ENCODE measurements around the gene AHCTF1.
"Not testable (repeated sequence)": the region's sequence is repeated elsewhere in the genome, so short reads cannot be mapped to it uniquely, and the experiment has no call there.

Gene AHCTF1

GRCh38 chr1:246878551-246878950, 53.2 kb downstream of the AHCTF1 start:
- H3K4me3 ChIP-seq (ENCODE audit: low read depth, low read length), result no peak overlapping the region
- DNase-seq (ENCODE audit: low read depth), result no peak
- TF ChIP-seq CTCF (IDR thresholded peaks at IDR 0.05; ENCODE audit: low read depth, low read length, missing control alignments), result no peak
- in situ Hi-C loops (cut with HindIII; ENCODE audit: low sequenced_read_pairs), result no loop called here

- no peak for DNase-seq (ENCODE audit: low read depth)
- no peak overlapping the region for H3K4me3 ChIP-seq (ENCODE audit: low read depth, low read length)
- in situ Hi-C loops (cut with HindIII; ENCODE audit: low sequenced_read_pairs), result no loop called here
- no peak for TF ChIP-seq CTCF (IDR thresholded peaks at IDR 0.05; ENCODE audit: low read depth, low read length, missing control alignments)
Measured at GRCh38 chr1:246876431-246876830, 55.3 kb downstream of the AHCTF1 start.

GRCh38 chr1:246875041-246876026, 56.4 kb downstream of the AHCTF1 start:
- no peak for DNase-seq (ENCODE audit: low read depth)
- H3K4me3 ChIP-seq (ENCODE audit: low read depth, low read length), result no peak overlapping the region
- no peak for TF ChIP-seq CTCF (IDR thresholded peaks at IDR 0.05; ENCODE audit: low read depth, low read length, missing control alignments)
- in situ Hi-C loops (cut with HindIII; ENCODE audit: low sequenced_read_pairs), result no loop called here

GRCh38 chr1:246865921-246866320, 65.8 kb downstream of the AHCTF1 start:
- no peak overlapping the region for H3K4me3 ChIP-seq (ENCODE audit: low read depth, low read length)
- no peak for DNase-seq (ENCODE audit: low read depth)
- TF ChIP-seq CTCF (IDR thresholded peaks at IDR 0.05; ENCODE audit: low read depth, low read length, missing control alignments), result no peak
- in situ Hi-C loops (cut with HindIII; ENCODE audit: low sequenced_read_pairs), result no loop called here

- in situ Hi-C loops (cut with HindIII; ENCODE audit: low sequenced_read_pairs); H3K4me3 ChIP-seq (ENCODE audit: low read depth, low read length); DNase-seq (ENCODE audit: low read depth): not testable (repeated sequence)
Measured at GRCh38 chr1:246863791-246864190, 68.0 kb downstream of the AHCTF1 start.

- in situ Hi-C loops (cut with HindIII; ENCODE audit: low sequenced_read_pairs), result no loop called here
- no peak for TF ChIP-seq CTCF (IDR thresholded peaks at IDR 0.05; ENCODE audit: low read depth, low read length, missing control alignments)
Measured at GRCh38 chr1:246860401-246860800, 71.3 kb downstream of the AHCTF1 start.

GRCh38 chr1:246856371-246856770, 75.4 kb downstream of the AHCTF1 start:
- no peak overlapping the region for H3K4me3 ChIP-seq (ENCODE audit: low read depth, low read length)
- no peak for DNase-seq (ENCODE audit: low read depth)
- TF ChIP-seq CTCF (IDR thresholded peaks at IDR 0.05; ENCODE audit: low read depth, low read length, missing control alignments), result no peak
- in situ Hi-C loops (cut with HindIII; ENCODE audit: low sequenced_read_pairs), result no loop called here

More at GRCh38 chr1:246860401-246860800, 71.3 kb downstream of the AHCTF1 start:
- H3K4me3 ChIP-seq (ENCODE audit: low read depth, low read length), result no peak overlapping the region
- no peak for DNase-seq (ENCODE audit: low read depth)

GRCh38 chr1:246850640-246851039, 81.1 kb downstream of the AHCTF1 start:
- DNase-seq (ENCODE audit: low read depth); in situ Hi-C loops (cut with HindIII; ENCODE audit: low sequenced_read_pairs); H3K4me3 ChIP-seq (ENCODE audit: low read depth, low read length): not testable (repeated sequence)
